GM18519 (cell line): ENCODE measurements around the gene NNAT.

ENCODE experiments used
- ATAC-seq: cut with Tn5 transposase; IDR thresholded peaks from one replicate; pipeline ENCODE4 v1.9.1; 2021; ENCODE audit warnings: mild to moderate bottlenecking, moderate library complexity; ENCODE audit not compliant: unreplicated experiment, low FRiP score

The NNAT gene

DNA sequence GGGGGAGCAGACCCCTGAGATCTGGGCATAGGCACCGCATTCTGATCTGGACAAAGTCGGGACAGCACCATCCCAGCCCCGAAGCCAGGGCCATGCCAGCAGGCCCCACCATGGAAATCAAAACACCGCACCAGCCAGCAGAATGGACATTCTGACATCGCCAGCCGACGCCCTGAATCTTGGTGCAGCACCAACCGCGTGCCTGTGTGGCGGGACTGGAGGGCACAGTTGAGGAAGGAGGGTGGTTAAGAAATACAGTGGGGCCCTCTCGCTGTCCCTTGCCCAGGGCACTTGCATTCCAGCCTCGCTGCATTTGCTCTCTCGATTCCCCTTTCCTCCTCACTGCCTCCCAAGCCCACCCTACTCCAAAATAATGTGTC, 2.0 kb downstream of the NNAT start:
- ATAC-seq = no peak

DNA sequence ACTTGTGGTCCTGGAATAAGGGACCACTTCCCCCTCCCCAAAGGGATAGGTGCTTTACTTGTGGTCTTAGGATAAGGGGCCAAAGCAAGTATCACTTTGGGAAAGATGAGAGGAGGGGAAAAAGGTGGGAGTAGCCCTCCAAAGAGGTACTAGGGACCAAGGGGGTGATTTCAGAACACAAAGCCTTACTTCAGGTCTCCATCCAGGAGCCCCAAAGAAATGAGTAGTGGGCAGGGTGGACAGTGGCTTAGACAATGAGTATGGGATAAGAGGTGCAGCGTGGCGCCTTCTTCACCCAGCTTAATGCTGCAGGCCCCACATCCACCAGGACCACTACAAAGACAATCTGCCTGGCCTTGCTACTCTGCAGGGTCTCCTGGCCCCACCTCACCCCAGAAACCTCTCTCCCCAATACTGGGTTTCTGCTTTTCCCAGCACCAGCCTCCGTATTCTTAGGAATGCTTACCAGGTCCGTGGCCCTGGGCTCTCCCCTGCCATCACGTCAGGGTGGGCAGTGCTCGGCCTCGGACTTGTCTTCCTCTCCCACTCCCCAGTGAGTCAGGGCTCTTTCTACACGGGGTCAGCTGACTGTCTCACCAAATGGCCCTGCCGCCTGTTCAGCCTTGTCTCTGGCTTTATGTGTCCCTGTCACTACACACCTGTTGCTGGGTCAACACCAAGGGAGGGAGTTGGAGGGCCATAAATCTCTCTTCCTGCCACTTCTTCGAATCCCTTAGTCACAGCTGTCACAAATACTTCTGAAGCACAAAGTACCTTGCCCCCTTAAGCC, 3.1 kb downstream of the NNAT start:
- ATAC-seq = no peak

DNA sequence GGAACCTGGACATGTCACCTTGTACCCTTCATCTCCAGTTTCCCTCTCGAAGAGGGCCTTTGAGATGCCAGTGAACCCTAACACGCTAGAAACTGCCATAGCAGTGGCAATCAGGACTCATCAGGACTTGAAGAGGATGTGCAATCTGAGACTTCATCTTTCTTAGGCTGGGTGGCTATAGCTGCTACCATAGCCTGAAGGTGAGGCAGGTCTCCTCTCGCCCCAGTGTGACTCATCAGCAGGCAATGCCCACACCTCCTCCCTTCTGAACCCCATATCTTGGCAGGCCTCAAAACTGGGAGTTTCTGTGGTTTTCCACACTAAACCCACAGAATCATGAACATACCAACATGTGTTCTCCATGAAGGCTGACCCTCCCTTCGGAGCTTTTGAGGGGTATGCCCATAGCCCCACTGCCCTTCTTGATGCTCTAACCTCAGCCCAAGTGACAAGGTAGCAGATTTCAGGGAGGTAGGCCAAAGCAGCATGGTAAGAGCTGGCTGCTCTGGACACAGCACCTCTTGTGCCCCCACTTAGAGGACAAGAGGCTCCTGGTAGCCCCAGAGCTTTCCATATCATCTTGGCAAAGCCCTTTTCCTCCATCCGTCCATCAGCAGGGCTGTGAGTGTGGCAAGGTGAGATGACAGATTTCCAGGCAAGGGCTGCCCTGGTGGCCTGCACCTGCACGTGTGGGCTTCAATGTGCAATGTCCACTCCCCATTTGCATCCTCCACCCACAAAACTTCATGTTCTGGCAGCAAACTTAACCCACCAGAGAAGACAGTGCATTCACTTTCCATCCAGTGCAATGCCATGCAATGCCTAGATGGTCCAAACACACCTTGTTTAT, 4.0 kb downstream of the NNAT start:
- no peak for ATAC-seq

DNA sequence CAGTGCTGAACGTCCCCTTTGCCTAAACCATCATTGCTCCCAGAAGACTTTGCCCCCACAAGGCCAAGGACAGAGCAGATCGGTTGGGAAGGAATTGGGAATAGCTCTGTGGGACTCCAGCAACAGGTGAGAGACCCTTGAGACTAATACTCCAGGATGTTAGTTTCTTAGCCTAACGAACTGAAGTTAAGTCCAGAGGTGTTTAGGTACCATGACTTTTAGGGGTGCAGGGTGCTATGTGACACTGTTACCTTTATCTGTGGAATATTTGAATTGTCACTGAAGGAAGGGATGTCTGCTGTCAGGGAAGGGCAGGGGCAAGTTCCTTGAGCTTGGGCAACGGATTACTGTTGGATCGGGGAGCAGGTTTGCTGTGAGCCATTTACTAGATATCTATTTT, 4.8 kb downstream of the NNAT start:
- ATAC-seq = no peak

DNA sequence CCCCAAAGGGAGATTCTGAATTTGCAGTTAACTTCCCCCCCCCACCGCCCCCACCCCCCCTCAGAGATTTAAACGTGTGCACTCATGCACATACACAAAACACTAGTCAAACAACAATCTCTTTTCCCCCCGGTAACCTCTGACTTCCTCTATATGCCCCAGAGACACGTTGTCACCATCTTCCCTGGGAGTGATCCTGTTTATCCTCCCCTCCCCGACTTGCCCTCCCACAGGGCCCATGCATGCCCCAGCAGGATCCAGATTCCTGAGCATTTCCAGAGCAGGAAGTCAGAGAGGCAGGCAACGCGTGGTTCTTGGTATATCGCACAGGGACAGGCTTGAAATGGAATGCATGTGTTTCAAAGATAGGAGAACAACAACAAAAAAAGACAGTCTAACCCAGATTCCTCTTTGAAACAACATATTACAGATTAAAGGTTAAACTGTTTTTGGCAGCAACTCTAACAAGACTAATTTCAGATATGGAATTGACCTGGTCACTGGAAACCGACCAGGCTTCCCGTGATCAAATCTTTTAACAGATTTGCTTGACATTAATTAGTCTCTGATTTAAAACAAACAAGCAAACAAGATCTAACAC, 5.3 kb downstream of the NNAT start:
- ATAC-seq = no peak

DNA sequence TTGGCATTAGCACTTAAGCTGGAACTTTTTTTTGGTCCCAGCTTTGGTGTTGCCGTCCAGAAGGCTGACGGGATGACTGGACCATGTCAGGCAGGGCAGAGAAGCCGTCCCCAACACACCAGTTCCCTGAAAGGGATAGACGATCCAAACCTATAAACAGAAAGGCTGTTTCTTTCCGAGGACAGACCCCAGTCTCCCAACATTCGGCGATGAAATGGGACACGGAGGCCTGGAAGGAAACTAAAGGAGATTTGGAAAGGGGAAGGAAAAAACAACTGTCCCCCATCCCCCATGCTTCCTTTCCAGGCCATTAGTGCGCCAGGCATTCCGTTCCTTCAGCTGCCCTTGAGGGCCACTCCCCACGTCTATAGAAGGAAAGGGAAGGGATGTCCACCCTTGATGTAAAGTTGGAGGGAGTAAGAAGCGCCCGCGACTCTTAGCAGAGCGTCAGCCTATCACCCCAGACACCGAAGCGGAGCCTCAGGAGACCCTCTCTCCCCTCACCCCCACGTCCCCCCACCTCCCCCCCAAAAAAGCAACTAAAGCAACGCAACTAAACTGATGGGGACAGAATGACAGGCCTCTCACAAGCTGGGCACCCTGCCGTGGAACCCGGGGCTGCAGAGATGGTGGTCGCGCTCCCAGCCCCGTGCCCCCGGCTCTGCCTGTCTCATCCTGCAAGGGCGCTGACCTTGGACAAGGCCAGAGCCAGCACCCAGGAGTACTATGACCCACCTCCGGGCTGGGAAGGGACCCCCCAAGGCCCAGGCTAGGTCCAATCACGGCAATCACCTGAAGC, 6.0 kb downstream of the NNAT start:
- ATAC-seq = no peak

DNA sequence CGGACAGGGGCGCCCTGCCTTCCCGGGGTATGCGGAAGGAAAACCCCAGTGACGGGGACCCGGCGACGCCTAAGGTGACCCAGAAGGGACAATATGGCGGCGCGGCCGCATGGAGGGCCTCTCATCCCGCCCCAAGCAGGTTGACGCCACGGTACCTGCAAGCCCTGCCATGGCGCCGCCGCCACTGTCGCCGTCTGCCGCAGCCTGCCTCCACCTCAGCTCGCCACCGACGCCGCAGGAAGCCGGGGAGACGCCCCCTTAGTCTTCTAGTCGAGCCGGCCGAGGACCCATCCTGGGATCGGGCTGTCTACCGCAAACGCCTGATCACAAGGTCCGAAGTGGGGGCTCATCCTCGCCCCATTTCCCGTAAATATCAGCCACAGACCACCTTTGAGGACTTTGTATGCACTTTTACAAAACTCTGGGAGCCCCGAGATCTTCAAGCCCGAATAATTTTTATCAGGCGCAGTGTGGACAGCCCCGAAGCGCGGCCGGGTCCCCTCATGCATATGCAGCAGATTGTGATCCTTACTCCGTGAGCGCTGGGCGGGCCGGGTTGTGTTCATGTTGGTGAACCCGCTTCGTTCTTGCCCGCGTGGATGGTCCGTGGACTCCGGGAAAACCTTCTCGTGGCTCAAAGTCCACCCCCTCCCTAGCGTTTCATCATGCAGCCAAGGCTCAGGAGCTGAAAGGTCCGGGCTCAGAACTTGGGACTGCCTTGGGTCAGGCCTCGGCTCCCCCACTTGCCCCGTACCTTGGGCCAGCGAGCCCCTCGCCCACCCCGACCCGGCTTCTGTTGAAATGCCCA, 6.8 kb downstream of the NNAT start, which contains the start of gene BLCAP:
BLCAP (minus strand) TSS at position 239 of the 808 bp plus-strand sequence. CDS start 8,702 bp downstream, outside the sequence.
- ATAC-seq = no peak

DNA sequence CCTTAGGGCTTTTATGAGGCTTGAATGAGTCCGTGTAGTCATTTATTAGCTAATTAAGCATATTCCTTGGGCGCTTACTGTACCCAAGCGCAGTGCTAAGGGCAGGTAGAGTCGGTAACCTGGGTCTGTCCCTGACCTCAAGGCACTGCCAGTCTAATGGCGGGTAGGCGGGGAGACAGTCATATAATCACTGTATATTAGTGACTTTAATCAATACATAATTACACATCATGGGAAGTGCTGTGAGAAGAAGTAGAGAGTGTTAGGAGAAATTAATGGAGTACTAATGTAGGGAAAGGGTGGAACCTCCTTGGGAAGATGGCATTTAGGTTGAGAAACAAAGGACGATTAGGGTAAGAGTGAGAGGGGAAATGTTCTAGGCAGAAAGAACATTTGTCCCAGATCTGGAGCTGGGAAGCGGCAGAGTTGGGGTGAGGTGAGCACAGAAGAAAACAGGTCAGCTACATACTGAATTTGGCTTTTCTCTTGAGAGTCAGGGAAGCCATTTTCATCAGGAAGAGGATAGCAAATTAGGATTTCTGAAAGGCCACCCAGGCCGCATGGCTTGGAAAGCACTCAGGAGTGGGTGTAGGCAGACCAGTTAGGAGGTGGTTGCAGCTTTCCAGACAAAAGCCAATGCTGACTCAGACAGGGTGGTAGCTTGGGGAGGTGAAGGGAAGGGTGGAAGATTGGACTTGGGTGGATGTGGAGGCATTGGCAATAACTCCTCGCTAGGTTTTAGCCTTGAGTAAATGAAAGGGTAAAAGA, 7.6 kb downstream of the NNAT start:
- no peak for ATAC-seq

DNA sequence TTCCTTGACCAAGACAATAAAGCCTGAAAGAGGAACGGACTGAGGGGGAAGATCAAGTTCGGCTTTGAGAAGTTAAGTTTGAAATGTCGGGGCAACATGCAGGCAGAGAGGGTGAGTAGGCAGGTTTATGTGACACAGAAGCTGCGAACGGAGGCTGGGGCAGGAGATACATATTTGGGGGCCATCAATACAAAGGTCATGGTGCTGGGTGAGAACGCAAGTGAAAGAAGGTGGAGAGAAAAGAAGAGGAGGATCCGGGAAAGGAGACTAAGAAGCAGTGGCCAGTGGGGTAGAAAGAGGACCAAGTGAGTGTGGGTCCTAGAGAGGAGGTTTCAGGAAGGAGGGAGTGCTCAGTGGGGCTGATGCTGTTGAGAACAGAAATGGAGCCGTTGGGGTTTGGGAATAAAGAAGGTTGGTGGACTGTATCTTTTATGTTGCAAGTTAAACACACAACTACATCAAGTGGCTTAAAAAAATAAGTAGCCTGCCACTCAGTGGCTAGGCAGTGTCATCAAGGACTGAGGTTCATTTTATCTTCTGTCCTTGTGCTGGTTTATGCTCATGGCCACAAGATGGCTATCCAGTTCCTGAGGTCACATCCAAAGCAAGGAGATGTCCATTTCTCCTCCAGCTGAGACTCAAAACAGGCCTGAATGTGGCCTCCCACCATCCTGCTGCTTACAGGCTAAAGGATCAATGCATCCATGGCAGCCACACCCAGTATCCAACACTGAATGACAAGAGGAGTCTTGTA, 8.3 kb downstream of the NNAT start:
- no peak for ATAC-seq

DNA sequence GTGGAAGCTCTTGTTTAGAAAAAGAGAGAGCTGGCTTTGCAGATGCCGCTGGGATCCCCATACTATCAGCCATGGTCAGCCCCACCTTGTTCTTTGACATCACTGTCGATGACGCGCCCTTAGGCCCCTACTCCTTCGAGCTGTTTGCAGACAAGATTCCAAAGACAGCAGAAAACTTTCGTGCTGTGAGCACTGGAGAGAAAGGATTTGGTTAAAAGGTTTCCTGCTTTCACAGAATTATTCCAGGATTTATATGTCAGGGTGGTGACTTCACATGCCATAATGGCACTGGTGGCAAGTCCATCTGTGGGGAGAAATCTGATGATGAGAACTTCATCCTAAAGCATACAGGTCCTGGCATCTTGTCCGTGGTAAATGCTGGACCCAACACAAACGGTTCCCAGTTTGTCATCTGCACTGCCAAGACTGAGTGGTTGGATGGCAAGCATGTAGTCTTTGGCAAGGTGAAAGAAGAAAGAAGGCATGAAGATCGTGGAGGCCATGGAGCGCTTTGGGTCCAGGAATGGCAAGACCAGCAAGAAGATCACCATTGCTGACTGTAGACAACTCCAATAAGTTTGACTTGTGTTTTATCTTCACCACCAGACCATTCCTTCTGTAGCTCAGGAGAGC, 9.0 kb downstream of the NNAT start:
- ATAC-seq = no peak

DNA sequence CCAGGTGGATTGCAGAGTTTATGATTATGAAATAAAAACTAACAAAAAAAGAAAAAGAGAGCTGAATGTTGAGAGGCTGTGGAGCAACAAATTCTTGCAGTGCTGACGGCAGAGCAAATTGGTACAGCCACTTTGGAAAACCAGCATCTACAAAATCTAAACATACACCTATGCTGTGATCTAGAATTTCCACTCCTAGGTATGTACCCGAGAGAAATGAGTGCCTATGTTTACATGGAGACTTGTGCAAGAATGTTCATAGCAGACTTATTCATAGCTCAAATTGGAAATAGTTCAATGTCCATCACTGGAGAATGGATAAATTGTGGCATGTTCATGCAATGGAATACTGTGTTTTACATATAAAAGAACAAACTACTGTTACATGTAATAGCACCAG, 9.6 kb downstream of the NNAT start:
- no peak for ATAC-seq

DNA sequence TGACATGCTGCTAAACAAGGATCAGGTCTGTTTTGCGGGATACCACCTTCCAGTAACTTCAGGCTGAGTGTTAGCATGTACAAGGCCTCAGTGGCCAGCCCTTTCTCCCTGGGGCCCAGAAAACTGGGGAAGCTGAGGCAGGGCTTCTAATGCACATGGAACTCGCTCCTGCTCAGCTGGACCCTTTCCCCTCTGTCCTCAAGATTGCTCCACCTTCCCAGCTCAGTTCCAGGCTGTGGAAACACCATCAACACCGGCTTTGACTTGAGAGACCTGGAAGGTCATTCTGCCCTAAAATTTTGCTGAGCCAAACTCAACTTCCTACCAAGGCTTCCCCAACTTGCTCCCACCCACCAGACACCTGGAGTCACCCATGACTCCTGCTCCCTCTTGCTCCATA, 10.8 kb downstream of the NNAT start:
- ATAC-seq = no peak

DNA sequence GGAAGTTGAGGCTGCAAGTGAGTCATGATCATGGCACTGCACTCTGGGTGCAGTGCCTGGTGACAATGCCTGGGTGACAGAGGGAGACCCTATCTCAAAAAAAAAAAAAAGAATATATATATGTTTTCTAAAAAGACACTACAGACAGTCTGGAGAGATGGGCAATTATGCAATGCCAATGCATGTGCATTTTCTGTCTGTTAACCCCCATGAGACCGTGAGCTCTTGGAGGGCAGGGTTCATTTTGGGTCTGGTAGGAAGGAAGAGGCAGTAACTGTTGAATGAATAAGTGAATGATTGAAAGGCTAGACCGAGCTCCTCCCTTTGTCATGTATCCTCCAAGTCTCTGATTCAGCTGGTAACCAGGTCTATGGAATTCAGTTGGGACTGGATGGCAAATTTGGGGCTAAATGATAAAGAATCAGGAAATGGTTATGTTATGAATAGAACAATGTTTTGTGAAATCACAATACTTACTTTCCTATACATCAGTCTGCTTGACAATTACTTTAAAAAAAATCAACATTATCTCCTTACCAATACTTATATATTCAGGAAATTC, 12.2 kb downstream of the NNAT start:
- ATAC-seq = no peak

DNA sequence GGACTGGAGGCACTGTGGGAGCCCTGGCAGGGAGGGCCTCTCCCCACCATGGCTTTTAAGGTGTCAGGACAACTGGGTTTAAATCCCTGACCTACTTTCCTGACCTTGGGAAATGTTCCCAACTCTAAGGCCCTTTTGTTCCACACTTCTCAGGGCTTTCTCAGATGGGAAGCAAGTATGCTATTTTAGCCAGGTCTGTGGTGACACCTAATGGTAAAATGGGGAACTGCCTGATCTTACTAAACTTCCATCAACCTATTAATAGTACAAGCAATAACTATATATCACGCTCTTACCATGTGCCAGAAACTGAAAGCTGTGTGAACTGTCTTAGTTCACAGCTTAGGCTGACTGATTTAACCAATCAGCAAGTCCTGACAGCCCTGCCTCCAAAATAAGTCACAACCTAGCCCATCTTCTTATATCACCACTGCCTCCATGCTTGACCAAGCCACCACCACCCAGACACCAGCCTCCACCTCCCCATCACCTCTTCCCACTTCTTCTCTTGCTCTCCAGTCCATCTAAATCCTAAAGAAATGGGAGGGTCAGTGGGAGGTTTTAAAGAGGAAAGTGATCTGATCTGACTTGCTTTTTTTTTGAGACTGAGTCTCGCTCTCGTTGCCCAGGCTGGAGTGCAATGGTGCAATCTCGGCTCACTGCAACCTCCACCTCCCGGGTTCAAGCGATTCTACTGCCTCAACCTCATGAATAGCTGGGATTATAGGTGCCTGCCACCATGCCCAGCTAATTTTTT, 13.5 kb downstream of the NNAT start:
- ATAC-seq = peak; percentile 63

DNA sequence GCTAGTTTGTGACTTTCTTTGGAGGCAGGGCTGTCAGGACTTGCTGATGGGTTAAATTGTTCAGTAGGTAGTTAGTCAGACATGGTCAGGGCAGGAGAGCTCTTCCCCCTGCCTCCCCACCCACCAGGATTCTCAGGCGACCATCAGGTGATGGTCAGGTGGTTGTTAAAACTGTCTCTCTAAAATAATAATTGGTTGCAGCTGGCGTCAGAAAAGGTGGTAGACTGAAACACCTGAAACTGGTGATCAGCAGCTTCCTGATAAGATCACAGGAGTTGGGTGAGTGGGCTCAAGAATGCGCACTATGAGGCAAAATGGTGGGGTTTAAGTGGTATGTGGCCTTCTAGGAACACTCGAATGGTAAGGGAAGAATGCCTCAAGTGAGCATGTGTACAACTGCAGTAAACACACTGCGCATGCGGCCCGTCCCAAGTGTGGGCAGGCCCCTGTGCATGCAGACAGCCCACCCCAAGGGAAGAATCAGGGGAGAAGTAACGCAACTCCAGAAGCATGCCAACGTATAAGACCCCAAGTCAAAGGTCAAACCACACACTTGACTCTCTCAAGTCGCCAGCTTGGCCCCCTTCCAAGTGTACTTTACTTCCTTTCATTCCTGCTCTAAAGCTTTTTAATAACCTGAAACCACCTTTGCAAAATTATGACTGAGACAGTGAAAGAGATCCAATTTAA, 14.5 kb downstream of the NNAT start:
- no peak for ATAC-seq

DNA sequence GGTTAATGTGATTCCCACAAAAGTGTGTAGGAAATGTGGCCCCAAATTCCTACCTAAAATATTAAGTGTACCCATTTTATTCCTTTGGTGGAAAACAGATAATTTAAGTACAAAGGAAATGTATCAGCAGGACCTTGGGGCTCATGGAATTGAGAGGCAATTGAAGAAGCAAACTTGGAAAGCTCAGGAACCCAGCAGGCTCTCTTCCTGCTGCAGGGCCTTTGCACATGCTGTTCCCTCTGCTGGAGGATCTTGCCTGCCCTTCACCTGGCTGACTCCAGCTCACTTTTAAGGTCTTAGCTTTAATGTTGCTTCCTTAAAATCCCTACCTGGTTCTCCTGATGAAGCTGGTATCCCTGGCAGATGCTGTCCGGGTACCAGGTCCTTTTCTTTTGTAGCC, 16.5 kb downstream of the NNAT start:
- ATAC-seq = no peak
